ENCODE results near the gene ATP5MK.
A peak's percentile ranks its signal among the peaks of the same experiment; 100 is the strongest.

The ATP5MK gene, protein sequence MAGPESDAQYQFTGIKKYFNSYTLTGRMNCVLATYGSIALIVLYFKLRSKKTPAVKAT

GRCh38 chr10:103396067-103396788, at the start of gene ATP5MK, which contains the start of gene PDCD11:
Gene ATP5MK (minus strand): TSS chr10:103396475. CDS start chr10:103392457, 4,018 bp downstream.
Gene PDCD11 (plus strand): TSS chr10:103396626. CDS start chr10:103398427, 1,801 bp downstream.
- Histone ChIP-seq H3K27me3 (ENCODE audit: control insufficient read depth in 5 of 5, insufficient read depth in 4 of 5, low read length in 5 of 5) (no peaks in the 10 kb centered on the region), H3K9me3 (ENCODE audit: control insufficient read depth in 5 of 5, low read length in 5 of 5) (no peaks in the 10 kb centered on the region), H3K4me3 (ENCODE audit: low read depth in 1 of 5, low read length in 5 of 5) (peak within 1 kb of the TSS; percentile 86 to 99 (median 96)), H3K4me1 (ENCODE audit: control insufficient read depth in 5 of 5, insufficient read depth in 5 of 5, low read length in 5 of 5) (peaks cover 5 to 36% (median 34%) of the 10 kb centered on the region in 5 donors), H3K27ac (ENCODE audit: low read depth, low read length) (peak within 1 kb of the TSS; percentile 92), H3K36me3 (ENCODE audit: control insufficient read depth in 5 of 5, insufficient read depth in 5 of 5, low read length in 5 of 5) (peaks cover 10 to 43% (median 25%) of the 10 kb centered on the region in 5 donors), H3K9ac (ENCODE audit: low read length in 5 of 5) (peak within 1 kb of the TSS; percentile 88 to 97 (median 94))

DNA sequence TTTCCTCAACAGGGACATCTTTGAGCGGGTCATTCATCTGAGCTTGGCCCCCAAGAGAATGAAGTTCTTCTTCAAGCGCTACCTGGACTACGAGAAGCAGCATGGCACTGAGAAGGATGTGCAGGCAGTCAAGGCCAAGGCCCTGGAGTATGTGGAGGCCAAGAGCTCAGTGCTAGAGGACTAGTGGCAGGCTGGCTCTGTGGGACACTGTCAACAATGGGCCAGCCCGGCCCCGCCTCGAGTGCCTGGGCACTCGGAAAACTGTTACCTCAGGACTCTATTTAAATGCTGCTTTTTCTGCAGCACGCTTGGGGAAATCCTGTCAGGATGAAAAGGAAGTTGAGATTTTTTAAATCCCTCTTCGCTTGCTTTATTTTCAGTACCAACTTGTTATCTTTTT, 49.1 kb upstream of the ATP5MK start:
- H3K4me3 ChIP-seq (ENCODE audit: low read depth in 1 of 5, low read length in 5 of 5) = peak overlapping the region in 1 of 5 donors; percentile 2
- H3K27me3 ChIP-seq (ENCODE audit: control insufficient read depth in 5 of 5, insufficient read depth in 4 of 5, low read length in 5 of 5) = peaks cover 0 to 9% (median 0%) of the 10 kb centered on the region in 5 donors
- peak overlapping the region; percentile 92 for H3K27ac ChIP-seq (ENCODE audit: low read depth, low read length)
- H3K4me1 ChIP-seq (ENCODE audit: control insufficient read depth in 5 of 5, insufficient read depth in 5 of 5, low read length in 5 of 5) = peaks cover 33 to 87% (median 71%) of the 10 kb centered on the region in 5 donors
- peaks cover 0 to 83% (median 81%) of the 10 kb centered on the region in 5 donors for H3K36me3 ChIP-seq (ENCODE audit: control insufficient read depth in 5 of 5, insufficient read depth in 5 of 5, low read length in 5 of 5)
- no peaks in the 10 kb centered on the region for H3K9me3 ChIP-seq (ENCODE audit: control insufficient read depth in 5 of 5, low read length in 5 of 5)
- H3K9ac ChIP-seq (ENCODE audit: low read length in 5 of 5) = peak overlapping the region in 3 of 5 donors; percentile 35 to 43 (median 39)

DNA sequence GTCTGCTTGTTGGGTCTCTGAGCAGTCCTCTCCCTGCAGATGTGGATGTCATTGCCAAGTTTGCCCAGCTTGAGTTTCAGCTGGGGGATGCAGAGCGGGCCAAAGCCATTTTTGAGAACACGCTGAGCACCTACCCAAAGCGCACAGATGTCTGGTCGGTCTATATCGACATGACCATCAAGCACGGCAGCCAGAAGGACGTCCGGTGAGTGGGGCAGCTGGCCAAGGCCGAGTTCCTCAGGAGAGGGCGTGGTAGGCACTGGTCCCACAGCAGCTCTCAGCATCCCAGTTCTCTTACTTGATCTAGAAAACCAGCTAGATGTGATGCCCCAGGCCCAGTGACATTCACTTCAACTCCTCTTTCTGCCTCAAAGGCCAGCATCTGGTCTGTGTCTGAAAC, 48.2 kb upstream of the ATP5MK start:
- Histone ChIP-seq H3K4me1 (ENCODE audit: control insufficient read depth in 5 of 5, insufficient read depth in 5 of 5, low read length in 5 of 5) (peaks cover 27 to 78% (median 62%) of the 10 kb centered on the region in 5 donors), H3K27me3 (ENCODE audit: control insufficient read depth in 5 of 5, insufficient read depth in 4 of 5, low read length in 5 of 5) (peaks cover 0 to 1% (median 0%) of the 10 kb centered on the region in 5 donors), H3K36me3 (ENCODE audit: control insufficient read depth in 5 of 5, insufficient read depth in 5 of 5, low read length in 5 of 5) (peaks cover 0 to 84% (median 80%) of the 10 kb centered on the region in 5 donors), H3K27ac (ENCODE audit: low read depth, low read length) (peak overlapping the region; percentile 92), H3K9ac (ENCODE audit: low read length in 5 of 5) (no peak overlapping the region), H3K9me3 (ENCODE audit: control insufficient read depth in 5 of 5, low read length in 5 of 5) (no peaks in the 10 kb centered on the region), H3K4me3 (ENCODE audit: low read depth in 1 of 5, low read length in 5 of 5) (no peak overlapping the region)

DNA sequence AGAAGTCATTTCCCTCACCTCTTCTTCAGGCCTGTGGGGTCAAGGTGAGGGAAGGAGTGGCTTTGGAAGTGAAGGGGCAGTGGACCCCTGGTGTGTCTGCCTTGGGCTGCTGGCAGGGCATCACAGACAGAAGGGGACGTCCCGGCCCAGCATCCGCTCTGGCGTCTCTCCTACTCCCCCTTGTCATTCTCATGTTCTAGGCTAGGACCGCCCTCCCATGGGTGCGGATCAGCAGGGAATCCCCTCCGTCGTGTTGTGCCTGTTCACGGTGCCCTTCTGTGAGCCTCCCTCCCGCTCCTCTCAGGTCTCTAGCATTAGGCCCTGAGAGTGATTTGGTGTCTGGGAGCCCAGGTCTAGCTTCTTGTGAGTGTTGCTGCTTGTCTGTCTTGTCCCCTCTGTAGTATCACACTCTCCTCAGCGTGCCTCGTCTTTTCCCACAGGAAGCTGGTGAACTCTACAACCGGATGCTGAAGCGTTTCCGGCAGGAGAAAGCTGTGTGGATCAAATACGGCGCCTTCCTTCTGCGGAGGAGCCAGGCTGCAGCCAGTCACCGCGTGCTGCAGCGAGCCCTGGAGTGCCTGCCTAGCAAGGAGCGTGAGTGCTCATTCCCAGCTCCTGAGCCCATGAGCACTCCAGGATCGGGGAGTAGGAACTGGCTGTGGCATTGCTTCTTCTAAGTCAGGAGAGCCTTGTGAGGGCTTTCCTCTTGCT, 47.4 kb upstream of the ATP5MK start:
- Histone ChIP-seq H3K9me3 (ENCODE audit: control insufficient read depth in 5 of 5, low read length in 5 of 5) (no peaks in the 10 kb centered on the region), H3K27me3 (ENCODE audit: control insufficient read depth in 5 of 5, insufficient read depth in 4 of 5, low read length in 5 of 5) (no peaks in the 10 kb centered on the region), H3K27ac (ENCODE audit: low read depth, low read length) (peak overlapping the region; percentile 41), H3K4me1 (ENCODE audit: control insufficient read depth in 5 of 5, insufficient read depth in 5 of 5, low read length in 5 of 5) (peaks cover 24 to 70% (median 53%) of the 10 kb centered on the region in 5 donors), H3K36me3 (ENCODE audit: control insufficient read depth in 5 of 5, insufficient read depth in 5 of 5, low read length in 5 of 5) (peaks cover 3 to 83% (median 79%) of the 10 kb centered on the region in 5 donors), H3K9ac (ENCODE audit: low read length in 5 of 5) (no peak overlapping the region), H3K4me3 (ENCODE audit: low read depth in 1 of 5, low read length in 5 of 5) (no peak overlapping the region)

- Histone ChIP-seq H3K27ac (ENCODE audit: low read depth, low read length) (peak overlapping the region; percentile 30), H3K9ac (ENCODE audit: low read length in 5 of 5) (peak overlapping the region in 1 of 5 donors; percentile 7), H3K4me3 (ENCODE audit: low read depth in 1 of 5, low read length in 5 of 5) (no peak overlapping the region), H3K27me3 (ENCODE audit: control insufficient read depth in 5 of 5, insufficient read depth in 4 of 5, low read length in 5 of 5) (no peaks in the 10 kb centered on the region), H3K36me3 (ENCODE audit: control insufficient read depth in 5 of 5, insufficient read depth in 5 of 5, low read length in 5 of 5) (peaks cover 3 to 87% (median 80%) of the 10 kb centered on the region in 5 donors), H3K9me3 (ENCODE audit: control insufficient read depth in 5 of 5, low read length in 5 of 5) (no peaks in the 10 kb centered on the region), H3K4me1 (ENCODE audit: control insufficient read depth in 5 of 5, insufficient read depth in 5 of 5, low read length in 5 of 5) (peaks cover 15 to 57% (median 39%) of the 10 kb centered on the region in 5 donors)
These were observed 45.8 kb upstream of the ATP5MK start for GRCh38 chr10:103442031-103442461.

GRCh38 chr10:103441611-103442010, 45.3 kb upstream of the ATP5MK start:
- no peak overlapping the region for H3K27ac ChIP-seq (ENCODE audit: low read depth, low read length)
- H3K4me1 ChIP-seq (ENCODE audit: control insufficient read depth in 5 of 5, insufficient read depth in 5 of 5, low read length in 5 of 5) = peaks cover 13 to 53% (median 35%) of the 10 kb centered on the region in 5 donors
- H3K27me3 ChIP-seq (ENCODE audit: control insufficient read depth in 5 of 5, insufficient read depth in 4 of 5, low read length in 5 of 5) = no peaks in the 10 kb centered on the region
- no peaks in the 10 kb centered on the region for H3K9me3 ChIP-seq (ENCODE audit: control insufficient read depth in 5 of 5, low read length in 5 of 5)
- peaks cover 3 to 87% (median 80%) of the 10 kb centered on the region in 5 donors for H3K36me3 ChIP-seq (ENCODE audit: control insufficient read depth in 5 of 5, insufficient read depth in 5 of 5, low read length in 5 of 5)
- no peak overlapping the region for H3K9ac ChIP-seq (ENCODE audit: low read length in 5 of 5)
- H3K4me3 ChIP-seq (ENCODE audit: low read depth in 1 of 5, low read length in 5 of 5) = no peak overlapping the region

- Histone ChIP-seq H3K9me3 (ENCODE audit: control insufficient read depth in 5 of 5, low read length in 5 of 5) (no peaks in the 10 kb centered on the region), H3K27ac (ENCODE audit: low read depth, low read length) (no peak overlapping the region), H3K4me3 (ENCODE audit: low read depth in 1 of 5, low read length in 5 of 5) (no peak overlapping the region), H3K9ac (ENCODE audit: low read length in 5 of 5) (no peak overlapping the region), H3K36me3 (ENCODE audit: control insufficient read depth in 5 of 5, insufficient read depth in 5 of 5, low read length in 5 of 5) (peaks cover 3 to 88% (median 79%) of the 10 kb centered on the region in 5 donors), H3K27me3 (ENCODE audit: control insufficient read depth in 5 of 5, insufficient read depth in 4 of 5, low read length in 5 of 5) (no peaks in the 10 kb centered on the region), H3K4me1 (ENCODE audit: control insufficient read depth in 5 of 5, insufficient read depth in 5 of 5, low read length in 5 of 5) (peaks cover 9 to 48% (median 31%) of the 10 kb centered on the region in 5 donors)
These were observed 44.9 kb upstream of the ATP5MK start for GRCh38 chr10:103441206-103441605.

DNA sequence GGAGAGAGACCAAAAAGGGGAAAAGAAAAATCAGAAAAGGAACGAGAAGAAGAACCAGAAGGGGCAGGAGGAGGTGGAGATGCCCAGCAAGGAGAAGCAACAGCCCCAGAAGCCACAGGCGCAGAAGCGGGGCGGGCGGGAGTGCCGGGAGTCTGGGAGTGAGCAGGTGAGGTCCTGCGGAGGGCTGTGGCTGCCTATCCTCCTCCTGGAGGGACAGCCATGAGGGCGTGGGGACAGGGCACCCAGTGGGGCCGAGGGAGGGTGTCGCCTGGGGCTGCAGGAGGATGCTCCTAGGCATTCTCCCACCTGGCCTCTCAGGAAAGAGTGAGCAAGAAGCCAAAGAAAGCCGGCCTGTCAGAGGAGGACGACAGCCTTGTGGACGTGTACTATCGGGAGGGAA, 44.1 kb upstream of the ATP5MK start:
- Histone ChIP-seq H3K9me3 (ENCODE audit: control insufficient read depth in 5 of 5, low read length in 5 of 5) (no peaks in the 10 kb centered on the region), H3K4me3 (ENCODE audit: low read depth in 1 of 5, low read length in 5 of 5) (no peak overlapping the region), H3K27ac (ENCODE audit: low read depth, low read length) (no peak overlapping the region), H3K27me3 (ENCODE audit: control insufficient read depth in 5 of 5, insufficient read depth in 4 of 5, low read length in 5 of 5) (no peaks in the 10 kb centered on the region), H3K4me1 (ENCODE audit: control insufficient read depth in 5 of 5, insufficient read depth in 5 of 5, low read length in 5 of 5) (peaks cover 3 to 41% (median 23%) of the 10 kb centered on the region in 5 donors), H3K36me3 (ENCODE audit: control insufficient read depth in 5 of 5, insufficient read depth in 5 of 5, low read length in 5 of 5) (peaks cover 3 to 85% (median 78%) of the 10 kb centered on the region in 5 donors), H3K9ac (ENCODE audit: low read length in 5 of 5) (no peak overlapping the region)

- Histone ChIP-seq H3K27me3 (ENCODE audit: control insufficient read depth in 5 of 5, insufficient read depth in 4 of 5, low read length in 5 of 5) (no peaks in the 10 kb centered on the region), H3K27ac (ENCODE audit: low read depth, low read length) (no peak overlapping the region), H3K9me3 (ENCODE audit: control insufficient read depth in 5 of 5, low read length in 5 of 5) (no peaks in the 10 kb centered on the region), H3K4me3 (ENCODE audit: low read depth in 1 of 5, low read length in 5 of 5) (no peak overlapping the region), H3K4me1 (ENCODE audit: control insufficient read depth in 5 of 5, insufficient read depth in 5 of 5, low read length in 5 of 5) (peaks cover 3 to 34% (median 17%) of the 10 kb centered on the region in 5 donors), H3K36me3 (ENCODE audit: control insufficient read depth in 5 of 5, insufficient read depth in 5 of 5, low read length in 5 of 5) (peaks cover 3 to 82% (median 74%) of the 10 kb centered on the region in 5 donors), H3K9ac (ENCODE audit: low read length in 5 of 5) (no peak overlapping the region)
These were observed 43.5 kb upstream of the ATP5MK start for GRCh38 chr10:103439776-103440175.

All from subcutaneous abdominal adipose tissue (tissue), 5 donors.